NCI-H2107 treated with DMSO at 0.1 percent for 48 hours (cell line): Measurements from ENCODE around the gene DTNBP1.
A peak's percentile ranks its signal among the peaks of the same experiment; 100 is the strongest.

Experiments used
- DNase-seq: peaks from one replicate; lab custom pipeline; 2025; ENCODE audit not compliant: unreplicated experiment; lab: John Stamatoyannopoulos, UW

The DTNBP1 gene

DNA sequence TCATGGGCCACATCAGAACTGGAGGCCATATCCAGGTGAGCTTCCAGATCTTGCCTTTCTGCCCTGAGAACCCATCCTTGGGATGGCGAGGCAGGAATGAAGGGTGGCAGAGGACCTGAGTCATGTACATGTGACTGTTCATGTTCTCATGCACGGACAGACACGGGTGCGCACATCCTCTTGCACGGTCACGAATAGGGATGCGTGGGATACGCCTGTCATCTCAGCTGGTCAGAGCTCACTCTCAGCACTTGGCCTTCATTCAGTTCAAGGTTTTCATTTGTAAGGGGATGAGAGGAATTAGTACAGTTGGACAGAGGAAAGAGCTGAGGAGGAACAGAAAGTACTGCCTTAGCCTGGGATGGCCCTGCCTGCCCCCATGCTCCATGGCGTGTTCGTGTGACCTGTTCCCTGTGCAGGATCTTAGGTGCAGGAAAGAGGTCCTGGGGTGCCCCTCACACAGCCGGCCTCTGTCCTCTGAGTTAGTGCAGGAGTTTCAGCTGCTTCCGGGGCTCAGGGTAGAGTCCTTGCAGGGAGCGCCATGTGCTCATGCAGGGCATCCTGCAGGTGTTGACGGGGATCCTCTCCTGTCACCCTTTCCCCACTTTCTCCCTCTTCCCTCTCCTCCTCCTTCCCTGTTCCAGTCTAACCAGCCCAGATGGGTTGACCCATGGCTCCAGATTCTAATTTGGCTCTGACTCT lies 173.4 kb downstream of the DTNBP1 start:
- DNase-seq = no peak

DNA sequence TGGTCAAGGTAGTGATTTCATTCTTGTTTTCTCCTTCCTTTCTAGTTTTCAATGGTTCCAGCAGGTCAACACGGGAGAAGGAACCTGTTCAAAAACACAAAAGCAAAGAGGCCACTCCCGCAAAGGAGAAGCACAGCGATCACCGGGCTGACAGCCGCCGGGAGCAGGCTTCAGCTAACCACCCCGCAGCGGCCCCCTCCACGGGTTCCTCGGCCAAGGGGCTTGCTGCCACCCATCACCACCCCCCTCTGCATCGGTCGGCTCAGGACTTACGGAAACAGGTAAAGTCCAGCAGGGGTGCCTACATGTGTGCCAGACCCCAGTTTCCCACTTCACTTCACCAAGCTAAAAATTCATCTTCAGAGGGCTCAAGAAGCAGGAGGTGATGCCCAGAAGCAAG lies 175.6 kb downstream of the DTNBP1 start:
- no peak for DNase-seq

DNA sequence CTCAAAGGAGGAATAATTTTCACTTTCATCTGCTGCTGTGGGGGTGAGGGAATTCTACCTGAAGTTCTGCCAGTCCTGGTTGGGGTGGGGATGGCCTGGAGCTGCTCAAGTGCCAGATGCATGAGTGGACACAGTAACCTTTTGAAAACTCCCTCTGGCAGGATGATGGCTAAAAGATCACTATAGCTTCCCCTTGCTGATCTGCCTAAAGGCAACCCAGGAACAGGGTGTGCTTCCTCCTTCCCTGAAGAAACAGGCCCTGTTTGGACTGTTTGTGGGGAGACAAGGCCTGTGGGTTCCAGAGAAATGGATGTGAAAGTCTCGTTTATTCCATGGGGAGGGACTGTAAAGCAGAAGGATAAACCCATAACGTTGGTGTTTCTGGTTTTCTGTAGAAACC lies 176.9 kb downstream of the DTNBP1 start:
- DNase-seq = no peak

DNA sequence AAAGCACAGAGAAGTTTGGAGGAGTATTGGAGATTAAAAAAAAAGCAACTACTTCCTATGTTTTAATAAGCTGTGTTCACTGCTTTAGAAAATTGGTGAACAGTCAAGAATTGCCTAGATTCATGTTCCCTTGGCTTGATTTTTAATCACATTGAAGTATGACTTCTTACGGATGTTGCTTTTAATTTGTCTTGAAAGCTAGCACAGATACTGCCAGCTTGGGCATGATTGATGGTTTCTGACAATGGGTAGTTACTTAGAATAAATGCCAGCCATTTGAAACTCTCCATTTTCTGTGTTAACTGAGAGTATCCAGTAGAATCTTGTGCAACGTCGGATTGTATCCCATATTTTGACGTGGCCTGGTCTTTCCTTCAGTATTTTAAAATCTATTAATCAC lies 178.0 kb downstream of the DTNBP1 start:
- no peak for DNase-seq

DNA sequence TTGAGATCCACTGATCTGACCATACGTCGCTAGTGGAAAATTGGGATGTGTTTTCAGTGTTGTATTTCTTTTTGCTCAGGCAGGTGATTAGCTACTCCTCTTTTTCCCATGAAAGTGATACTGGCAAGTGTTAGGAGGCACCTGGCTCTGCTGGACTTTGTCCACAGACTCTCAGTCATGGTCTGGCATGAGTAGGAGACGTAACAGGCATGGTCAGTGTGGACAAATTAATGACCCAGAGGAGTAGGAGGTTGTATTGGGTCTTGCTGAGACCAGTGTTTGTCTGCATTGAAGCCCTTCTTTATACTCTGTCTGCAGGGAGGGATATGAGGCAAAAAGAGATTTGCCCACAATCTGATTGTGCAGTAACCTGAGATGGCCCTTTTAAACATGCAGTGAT lies 178.7 kb downstream of the DTNBP1 start:
- no peak for DNase-seq

DNA sequence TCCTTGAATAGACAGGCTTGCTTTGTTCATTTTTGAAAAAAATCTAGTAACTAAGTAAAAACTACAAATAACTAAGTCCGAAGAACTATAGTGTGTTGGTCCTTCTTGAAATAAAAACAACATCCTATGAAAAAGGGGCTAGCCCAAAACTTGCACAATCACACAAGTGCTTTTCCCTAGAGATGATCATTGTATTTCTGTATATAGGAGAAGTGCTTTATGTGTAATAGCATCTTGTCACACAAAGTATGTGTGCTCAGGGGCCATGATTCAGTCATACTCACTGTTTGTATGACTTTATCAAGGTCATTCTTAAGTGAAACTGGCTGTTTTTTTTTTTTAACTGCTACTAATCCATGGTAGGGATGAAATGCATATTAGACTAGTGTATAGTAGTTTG lies 179.8 kb downstream of the DTNBP1 start:
- DNase-seq = no peak

DNA sequence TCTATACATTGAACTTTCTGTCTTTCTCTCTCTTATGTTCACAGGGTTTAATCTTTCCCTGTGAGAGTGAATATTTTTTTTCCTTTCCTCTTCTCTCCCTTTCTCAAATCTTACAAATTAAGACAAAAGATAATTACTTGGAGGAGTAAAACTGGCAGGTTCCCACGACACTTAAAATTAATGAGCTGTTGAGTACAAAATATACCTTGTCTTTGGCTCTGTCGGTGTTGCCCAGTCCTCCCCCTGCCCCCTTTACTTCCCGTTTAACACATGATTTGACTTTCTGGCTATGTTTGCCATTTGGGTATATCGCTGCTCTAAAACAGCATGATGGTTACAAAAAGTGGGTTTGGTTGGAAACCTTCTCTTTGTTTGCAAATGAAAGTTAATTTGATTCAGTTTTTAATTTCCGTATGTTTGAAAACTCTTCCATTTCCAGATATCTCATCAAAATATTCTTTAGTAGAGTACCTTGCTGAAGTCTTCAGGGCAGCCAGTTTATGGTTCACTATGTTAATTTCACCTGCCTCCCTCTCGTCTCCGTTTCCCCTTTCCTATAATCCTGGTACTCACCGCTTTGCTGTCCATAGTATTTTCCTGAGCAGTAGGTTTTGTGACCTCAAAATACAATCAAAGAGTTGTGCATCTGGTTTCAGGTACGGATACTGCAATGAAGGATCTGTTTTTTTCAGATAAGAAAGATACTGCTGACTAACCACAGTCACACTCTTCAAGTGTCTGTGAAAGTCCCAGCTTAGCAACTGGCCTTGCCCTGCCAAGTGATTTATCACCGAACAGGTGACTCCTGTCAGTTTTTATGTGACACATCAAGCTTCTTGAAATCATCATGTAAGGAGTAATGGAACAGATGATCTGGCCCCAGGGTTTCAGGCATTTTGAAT lies 181.2 kb downstream of the DTNBP1 start:
- no peak for DNase-seq

DNA sequence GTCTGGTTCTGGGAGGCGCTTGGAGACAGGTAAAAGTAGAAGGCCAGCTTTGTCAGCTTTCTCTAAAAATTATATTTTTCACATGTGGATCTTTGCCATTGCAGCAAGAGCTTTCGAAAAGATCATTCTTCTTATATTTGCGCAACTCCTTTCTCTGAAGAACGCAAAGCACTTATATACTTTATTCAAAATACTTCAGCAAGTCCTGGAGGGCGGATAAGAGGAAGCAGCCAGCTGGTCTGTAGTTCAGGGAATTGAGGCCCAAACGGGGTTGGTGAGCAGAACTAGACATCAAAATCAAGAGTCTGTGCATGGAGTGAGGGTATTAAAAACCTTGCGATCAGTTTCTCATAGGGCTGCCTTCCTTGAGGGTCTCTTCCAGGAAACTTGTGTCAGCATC lies 182.3 kb downstream of the DTNBP1 start:
- DNase-seq = no peak

DNA sequence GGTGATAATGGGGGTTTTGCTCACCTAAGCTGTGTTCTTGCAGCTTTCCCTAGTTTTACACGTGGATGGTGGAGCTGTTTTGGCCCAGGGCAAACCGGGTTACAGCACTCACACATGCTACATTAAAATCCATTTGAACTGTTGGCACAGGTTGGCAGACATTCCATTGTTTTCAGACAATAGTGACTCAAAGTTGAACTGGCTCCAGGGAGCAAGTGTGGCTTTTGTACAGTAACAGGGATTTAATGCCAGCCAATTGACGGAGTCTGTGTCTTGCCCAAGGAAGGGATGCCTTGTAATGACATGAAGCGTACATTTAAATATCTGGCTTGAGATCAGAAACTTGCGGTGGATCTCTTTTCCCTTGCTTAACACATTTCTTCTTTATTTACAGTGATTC lies 183.1 kb downstream of the DTNBP1 start:
- DNase-seq = no peak

DNA sequence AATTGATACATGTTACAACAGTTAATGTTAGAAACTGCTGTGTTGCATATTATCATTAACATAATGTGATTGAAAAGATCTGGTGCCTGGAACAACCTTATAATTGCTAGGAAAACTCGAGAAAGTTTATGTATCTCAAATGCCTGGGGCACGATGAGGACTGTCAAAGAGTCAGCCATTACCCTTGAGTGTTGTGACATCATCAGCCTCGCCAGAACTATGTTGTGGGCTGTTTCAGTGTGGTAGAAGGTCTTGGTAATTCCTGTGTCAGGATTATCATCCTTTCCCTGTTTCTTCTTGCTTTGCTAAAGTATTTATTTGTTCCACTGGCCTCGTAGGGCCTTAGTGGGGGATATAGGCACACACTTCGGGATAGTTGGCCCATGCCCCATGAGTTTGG lies 185.1 kb downstream of the DTNBP1 start:
- no peak for DNase-seq

DNA sequence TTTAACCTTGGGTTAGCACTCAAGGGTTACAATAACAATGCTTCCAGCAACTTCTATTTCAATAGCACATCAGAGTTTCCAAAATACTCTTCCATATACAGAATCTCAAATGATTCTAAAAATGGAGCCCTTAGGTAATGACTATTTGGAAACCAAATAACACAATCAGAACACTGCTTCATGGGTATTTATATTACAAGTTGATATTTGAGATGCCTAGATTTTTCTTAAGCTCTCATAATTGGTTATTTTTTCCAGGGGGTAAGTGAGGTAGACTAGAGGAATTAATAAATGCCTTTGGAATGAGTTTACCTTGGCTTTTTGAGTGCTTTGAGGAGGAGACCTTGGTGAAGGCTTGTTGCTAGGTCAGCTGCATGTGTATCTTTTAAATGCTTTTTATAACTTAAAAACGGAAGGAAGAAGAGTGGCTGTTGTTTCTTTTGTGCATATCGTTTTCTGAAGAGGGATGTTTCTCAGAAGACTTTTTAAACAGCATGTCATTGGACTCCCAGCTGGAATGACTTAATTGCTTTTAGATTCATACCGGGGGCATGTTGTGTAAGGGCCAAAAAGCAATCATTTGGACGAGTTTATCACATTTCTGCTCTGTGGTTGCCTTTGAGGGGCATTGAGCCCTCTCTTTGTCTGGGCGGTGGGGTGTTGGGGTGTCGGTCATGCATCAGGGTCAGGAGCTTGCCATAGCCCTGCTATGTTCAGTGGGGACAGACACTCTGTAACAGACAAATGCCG lies 186.0 kb downstream of the DTNBP1 start:
- no peak for DNase-seq

DNA sequence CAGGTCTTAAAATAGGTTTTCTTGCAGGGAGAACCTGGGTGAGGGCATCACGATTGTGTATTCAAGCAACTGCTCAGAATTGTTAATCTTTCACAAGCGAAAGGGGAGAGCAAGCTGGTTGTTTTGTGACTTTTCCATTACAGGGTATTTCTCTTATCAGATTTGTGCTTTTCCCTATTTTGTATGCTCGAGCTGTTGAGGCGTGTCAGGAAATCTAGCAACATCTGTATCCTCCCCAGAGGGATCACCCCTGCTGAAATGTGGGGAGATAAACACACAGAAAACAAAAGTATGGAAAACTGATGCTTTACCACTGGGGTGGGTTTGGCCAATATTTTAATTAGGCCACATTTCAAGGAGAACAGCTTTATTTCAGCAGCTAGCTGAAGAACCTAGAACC lies 187.0 kb downstream of the DTNBP1 start:
- no peak for DNase-seq

DNA sequence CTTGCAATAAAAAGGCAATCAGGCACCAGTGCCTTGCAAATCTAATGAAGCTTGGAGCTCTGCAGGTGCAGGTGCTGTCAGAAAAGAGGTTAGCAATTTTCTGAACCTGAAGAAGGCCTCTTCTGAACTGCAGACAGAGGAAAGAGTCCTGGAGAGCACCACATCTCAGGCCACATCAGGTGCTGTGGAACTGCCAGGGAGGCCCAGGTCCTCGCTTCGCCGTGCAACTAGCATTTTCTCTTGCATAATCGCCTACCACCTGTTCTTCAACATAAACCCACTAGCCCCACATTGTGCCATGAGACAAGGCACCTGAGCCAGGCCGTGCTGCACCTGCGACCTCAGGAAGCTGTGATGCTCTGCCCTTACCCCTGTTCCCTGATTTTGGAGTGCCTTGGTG lies 187.6 kb downstream of the DTNBP1 start:
- peak; percentile 60 for DNase-seq

DNA sequence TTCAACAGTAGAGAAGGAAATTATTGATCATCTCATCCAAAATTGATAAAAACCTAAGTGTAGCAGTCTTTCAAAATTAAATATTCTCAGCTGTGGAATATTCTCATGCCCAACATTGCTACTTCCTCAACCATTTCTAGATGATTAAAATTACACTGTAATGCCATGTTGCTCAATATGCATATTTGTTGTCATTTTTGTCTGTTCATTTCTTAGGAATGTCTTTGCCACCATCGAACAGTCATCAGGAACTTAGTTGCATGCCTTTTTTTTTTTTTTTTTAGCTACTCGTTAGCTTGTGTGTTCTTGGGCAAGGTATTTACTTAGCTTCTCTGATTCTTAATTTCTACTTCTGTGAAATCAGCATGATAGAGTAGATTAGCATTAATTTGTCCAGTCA lies 188.6 kb downstream of the DTNBP1 start:
- DNase-seq = no peak

DNA sequence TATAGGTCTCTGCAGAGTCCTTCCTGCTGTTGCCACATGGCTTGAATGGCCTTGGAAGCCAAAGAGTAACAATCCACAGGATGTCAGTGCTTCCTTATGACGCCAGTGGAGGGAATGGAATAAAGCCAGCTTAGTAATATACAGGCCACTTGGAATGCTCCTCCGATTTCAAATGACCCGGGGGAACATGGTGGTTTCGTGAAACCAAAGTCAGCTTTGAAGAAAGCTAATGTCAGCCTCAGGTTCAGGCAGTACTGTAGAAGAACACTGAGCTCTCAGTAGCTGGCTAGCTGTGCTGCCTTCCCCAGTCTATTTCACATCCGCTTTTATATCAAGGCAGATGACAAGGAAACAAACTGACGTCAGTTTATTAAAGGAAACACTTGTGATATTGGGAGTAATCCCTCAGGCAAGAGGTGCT lies 189.1 kb downstream of the DTNBP1 start:
- no peak for DNase-seq

DNA sequence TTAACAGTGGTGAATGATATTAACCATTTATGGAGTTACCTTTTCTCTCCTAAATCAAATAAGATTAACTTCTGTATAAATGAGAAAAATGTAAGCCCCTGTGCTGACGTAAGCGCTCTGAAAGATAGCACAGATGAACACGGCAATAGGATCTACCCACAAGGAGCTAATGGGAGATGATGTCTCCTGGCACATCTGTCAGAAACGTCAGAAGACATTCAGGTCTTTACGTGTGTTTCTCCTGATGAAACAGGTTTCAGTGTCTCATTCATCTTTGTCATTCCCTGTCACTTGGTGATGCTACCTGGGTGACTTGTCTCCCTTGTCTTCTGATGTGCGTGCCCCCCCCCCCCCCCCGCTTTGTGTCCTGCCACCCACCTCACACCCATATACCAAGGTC lies 189.7 kb downstream of the DTNBP1 start:
- no peak for DNase-seq
